ENCODE results near the gene SLC28A1. TPM values are rescaled to one million over a fixed set of nuclear protein-coding genes. Genes with fewer than 3 reads are reported as not detected.
A peak's percentile ranks its signal among the peaks of the same experiment; 100 is the strongest.

SLC28A1 gene
- total and polyA plus RNA-seq, 2 of the 4 experiments (the other 2 are of a cell fraction): not detected

DNA sequence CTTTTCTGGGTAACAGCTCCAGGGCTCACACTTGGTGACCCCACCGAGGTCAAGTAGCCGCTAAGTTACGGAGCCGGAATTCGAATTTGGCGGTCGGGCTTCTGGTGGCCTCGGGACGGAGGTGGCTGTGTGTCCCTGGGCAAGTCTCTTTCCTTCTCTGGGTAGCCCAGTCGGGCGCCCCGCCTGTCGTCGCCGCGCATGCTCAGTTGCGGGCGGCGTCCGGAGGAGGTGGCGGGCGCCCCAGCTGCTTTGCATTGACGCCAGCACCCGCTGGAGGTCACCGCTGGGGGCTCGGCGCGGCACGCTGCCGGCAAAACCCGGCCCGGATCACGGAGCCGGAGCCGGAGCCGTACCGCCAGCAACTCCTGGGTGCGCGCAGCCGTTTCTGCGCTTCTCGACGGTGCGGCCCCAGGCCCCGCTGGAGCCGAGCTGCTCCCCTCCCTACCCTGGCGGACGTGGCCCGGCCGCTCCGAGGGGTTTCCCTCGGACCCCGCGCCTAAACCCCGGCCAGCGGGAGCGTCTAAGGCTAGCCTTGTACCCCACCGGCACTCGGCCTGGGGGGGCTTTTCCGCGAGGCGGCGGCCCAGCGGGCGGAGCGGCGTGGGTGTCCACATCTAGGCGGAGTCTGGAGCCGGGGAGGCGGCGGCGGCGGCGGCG lies 96.7 kb downstream of the SLC28A1 start (continued):
- TF ChIP-seq, protein P1, sequence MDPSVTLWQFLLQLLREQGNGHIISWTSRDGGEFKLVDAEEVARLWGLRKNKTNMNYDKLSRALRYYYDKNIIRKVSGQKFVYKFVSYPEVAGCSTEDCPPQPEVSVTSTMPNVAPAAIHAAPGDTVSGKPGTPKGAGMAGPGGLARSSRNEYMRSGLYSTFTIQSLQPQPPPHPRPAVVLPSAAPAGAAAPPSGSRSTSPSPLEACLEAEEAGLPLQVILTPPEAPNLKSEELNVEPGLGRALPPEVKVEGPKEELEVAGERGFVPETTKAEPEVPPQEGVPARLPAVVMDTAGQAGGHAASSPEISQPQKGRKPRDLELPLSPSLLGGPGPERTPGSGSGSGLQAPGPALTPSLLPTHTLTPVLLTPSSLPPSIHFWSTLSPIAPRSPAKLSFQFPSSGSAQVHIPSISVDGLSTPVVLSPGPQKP (IDR thresholded peaks at IDR 0.05; ENCODE audit: borderline replicate concordance, low read depth, low read length): no peak

DNA sequence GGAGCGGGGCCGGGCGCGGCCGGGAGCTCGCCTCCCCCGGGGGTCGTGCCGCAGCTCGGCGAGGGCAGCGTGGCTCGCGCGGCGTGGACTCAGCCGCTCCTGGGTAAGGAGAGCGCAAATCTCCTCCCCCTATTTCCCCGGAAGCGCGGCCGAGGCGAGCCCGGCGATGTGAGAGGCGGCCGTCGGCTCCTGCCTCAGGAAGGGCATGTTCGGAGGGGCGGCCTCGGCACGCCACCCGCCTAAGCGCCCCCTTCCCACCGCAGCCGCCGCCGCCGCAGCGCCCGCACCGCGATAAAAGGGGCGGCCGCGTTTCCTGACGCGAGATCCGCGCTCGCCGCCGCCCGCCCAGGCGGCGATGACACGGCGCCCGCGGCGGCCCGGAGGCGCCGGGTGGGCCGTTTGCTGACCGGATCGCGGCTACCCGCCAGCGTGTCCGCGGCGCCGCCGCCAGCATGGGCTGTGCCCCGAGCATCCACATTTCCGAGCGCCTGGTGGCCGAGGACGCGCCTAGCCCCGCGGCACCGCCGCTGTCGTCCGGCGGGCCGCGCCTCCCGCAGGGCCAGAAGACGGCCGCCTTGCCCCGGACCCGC lies 97.3 kb downstream of the SLC28A1 start, which contains the start of gene PDE8A:
Gene PDE8A (plus strand): TSS at position 146 of the 590 bp plus-strand sequence. CDS start 307 bp downstream, at position 453.
- no peaks in the 10 kb centered on the region for H3K9me3 ChIP-seq (ENCODE audit: control insufficient read depth, insufficient read depth, low read length)
- POLR2A ChIA-PET (ENCODE audit: unreplicated experiment): interaction anchor here (1.0 kb wide), 1 partner anchor 62 kb away, joined by 3 read pairs; no protein-coding TSS in a partner anchor
- H4K91ac ChIP-seq (ENCODE audit: insufficient read depth, low read depth, low read length): peak within 1 kb of the TSS; percentile 78
- H2AK5ac ChIP-seq (ENCODE audit: low read depth, low read length): peak within 1 kb of the TSS; percentile 39; the same call in 1 of the 2 replicates
- peaks cover 40% of the 10 kb centered on the region for H4K20me1 ChIP-seq (ENCODE audit: insufficient read depth, low read length)
- CTCF ChIA-PET: interaction anchor here (0.6 kb wide), 1 partner anchor 297 kb away, joined by 4 read pairs; no protein-coding TSS in a partner anchor
- peak within 1 kb of the TSS; percentile 92 for H2AK9ac ChIP-seq (replicated peaks; ENCODE audit: low read depth, low read length, poor library complexity)
- DNase-seq (peak; percentile 31), ATAC-seq (ENCODE audit: low read depth) (peak; percentile 3)
- peaks cover 10 to 34% of the 10 kb centered on the region in 2 experiments for H3K79me1 ChIP-seq (ENCODE audit: low read depth in 1 of 2, low read length in 2 of 2)
- peak within 1 kb of the TSS; percentile 86 for H3K23ac ChIP-seq (ENCODE audit: low read depth, low read length)
- in situ Hi-C loops (cut with MboI; ENCODE audit: low sequenced_read_pairs) (no loop called here), dilution Hi-C loops (cut with HindIII; ENCODE audit: low sequenced_read_pairs, unreplicated experiment) (no loop called here), intact Hi-C loops (cut with micrococcal nuclease) (loop anchor here (2.0 kb wide), 1 partner anchor 63 kb away; no protein-coding TSS in a partner anchor)
- no peaks in the 10 kb centered on the region for H3K27me3 ChIP-seq (ENCODE audit: control insufficient read depth, insufficient read depth, low read length)
- H2BK120ac ChIP-seq (ENCODE audit: low read depth, low read length): peak within 1 kb of the TSS; percentile 93
- H3K14ac ChIP-seq (replicated peaks; ENCODE audit: low read depth, low read length): peak within 1 kb of the TSS; percentile 94
- H3K9ac ChIP-seq (ENCODE audit: low read depth, low read length): peak within 1 kb of the TSS; percentile 73
- peak within 1 kb of the TSS; percentile 88 for H2BK5ac ChIP-seq (ENCODE audit: low read depth, low read length, poor library complexity, severe bottlenecking)
- peak within 1 kb of the TSS; percentile 99 for H2AFZ ChIP-seq (replicated peaks; ENCODE audit: low read length, poor library complexity)
- peak within 1 kb of the TSS; percentile 78 for H3K4ac ChIP-seq (ENCODE audit: low read depth, low read length)
- BruUV-seq (replicated peaks): no TSS peak
- H3K4me2 ChIP-seq (ENCODE audit: low read depth, low read length): peak within 1 kb of the TSS; percentile 80
- H3K36me3 ChIP-seq (ENCODE audit: control insufficient read depth, insufficient read depth, low read length): no peaks in the 10 kb centered on the region
- H3K18ac ChIP-seq (ENCODE audit: low read depth, low read length): no peak within 1 kb of the TSS
- H4K5ac ChIP-seq (ENCODE audit: low read depth, low read length): no peak within 1 kb of the TSS
- H3K27ac ChIP-seq (ENCODE audit: insufficient read depth, low read length): peak within 1 kb of the TSS; percentile 82
- peak within 1 kb of the TSS; percentile 88 for H3K4me3 ChIP-seq (ENCODE audit: insufficient read depth, low read depth, low read length)
- peak within 1 kb of the TSS; percentile 77 for H3K56ac ChIP-seq (ENCODE audit: extremely low read depth, insufficient read depth, low read length)
- peaks cover 5% of the 10 kb centered on the region for H3K4me1 ChIP-seq (ENCODE audit: control insufficient read depth, insufficient read depth, low read length)
- H2BK15ac ChIP-seq (ENCODE audit: low read depth, low read length): no peak within 1 kb of the TSS; the same call in 2 of the 3 replicates
- H2BK20ac ChIP-seq (ENCODE audit: low read depth, low read length): peak within 1 kb of the TSS; percentile 59; the same call in 1 of the 2 replicates
- 0 out of 2 replicates have a peak, but pooled peaks cover 5% of the 10 kb centered on the region for H3K9me1 ChIP-seq (ENCODE audit: insufficient read depth, low read length)
- H4K8ac ChIP-seq (ENCODE audit: low read depth in 2 of 2, low read length in 2 of 2): peak within 1 kb of the TSS; percentile 32 to 87
- WGBS, 2 experiments (ENCODE audit: extremely low coverage in 2 of 2, insufficient read length in 1 of 2): 0% methylated on average over 55 of the region's 95 CpGs; no CpG with 5 or more reads in 1 of the 2 experiments
- TF ChIP-seq, protein P2, sequence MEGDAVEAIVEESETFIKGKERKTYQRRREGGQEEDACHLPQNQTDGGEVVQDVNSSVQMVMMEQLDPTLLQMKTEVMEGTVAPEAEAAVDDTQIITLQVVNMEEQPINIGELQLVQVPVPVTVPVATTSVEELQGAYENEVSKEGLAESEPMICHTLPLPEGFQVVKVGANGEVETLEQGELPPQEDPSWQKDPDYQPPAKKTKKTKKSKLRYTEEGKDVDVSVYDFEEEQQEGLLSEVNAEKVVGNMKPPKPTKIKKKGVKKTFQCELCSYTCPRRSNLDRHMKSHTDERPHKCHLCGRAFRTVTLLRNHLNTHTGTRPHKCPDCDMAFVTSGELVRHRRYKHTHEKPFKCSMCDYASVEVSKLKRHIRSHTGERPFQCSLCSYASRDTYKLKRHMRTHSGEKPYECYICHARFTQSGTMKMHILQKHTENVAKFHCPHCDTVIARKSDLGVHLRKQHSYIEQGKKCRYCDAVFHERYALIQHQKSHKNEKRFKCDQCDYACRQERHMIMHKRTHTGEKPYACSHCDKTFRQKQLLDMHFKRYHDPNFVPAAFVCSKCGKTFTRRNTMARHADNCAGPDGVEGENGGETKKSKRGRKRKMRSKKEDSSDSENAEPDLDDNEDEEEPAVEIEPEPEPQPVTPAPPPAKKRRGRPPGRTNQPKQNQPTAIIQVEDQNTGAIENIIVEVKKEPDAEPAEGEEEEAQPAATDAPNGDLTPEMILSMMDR (conservative IDR thresholded peaks at IDR 0.05; ENCODE audit: low read depth, low read length): no peak
- TF ChIP-seq NFE2L2 (IDR thresholded peaks at IDR 0.05; ENCODE audit: low read depth, low read length): no peak
- TF ChIP-seq POLR2A (IDR thresholded peaks at IDR 0.05; ENCODE audit: low read depth, low read length): peak; percentile 77; the same call in 1 of the 2 replicates
- TF ChIP-seq CEBPB (IDR thresholded peaks at IDR 0.05; ENCODE audit: low read depth, low read length): no peak
- TF ChIP-seq, protein P3, sequence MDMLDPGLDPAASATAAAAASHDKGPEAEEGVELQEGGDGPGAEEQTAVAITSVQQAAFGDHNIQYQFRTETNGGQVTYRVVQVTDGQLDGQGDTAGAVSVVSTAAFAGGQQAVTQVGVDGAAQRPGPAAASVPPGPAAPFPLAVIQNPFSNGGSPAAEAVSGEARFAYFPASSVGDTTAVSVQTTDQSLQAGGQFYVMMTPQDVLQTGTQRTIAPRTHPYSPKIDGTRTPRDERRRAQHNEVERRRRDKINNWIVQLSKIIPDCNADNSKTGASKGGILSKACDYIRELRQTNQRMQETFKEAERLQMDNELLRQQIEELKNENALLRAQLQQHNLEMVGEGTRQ (IDR thresholded peaks at IDR 0.05; ENCODE audit: low read depth, low read length): no peak
- no peak for TF ChIP-seq CHD1 (IDR thresholded peaks at IDR 0.05; ENCODE audit: low read depth, low read length)
- TF ChIP-seq, protein P1 (IDR thresholded peaks at IDR 0.05; ENCODE audit: borderline replicate concordance, low read depth, low read length): no peak
- TF ChIP-seq MAFK (IDR thresholded peaks at IDR 0.05; ENCODE audit: low read depth, low read length): no peak
- TF ChIP-seq BHLHE40 (IDR thresholded peaks at IDR 0.05; ENCODE audit: low read depth, low read length): no peak
